Hippocampal formation (tissue), 2 donors: Measurements from ENCODE around the gene KSR2.

Source experiments
- DNase-seq, 2 donors: peaks; one replicate each; lab custom pipeline; 2025; lab: John Stamatoyannopoulos, UW

The KSR2 gene

GRCh38 chr12:117459229-117459628 lies 509.6 kb downstream of the KSR2 start:
- no peak for DNase-seq

GRCh38 chr12:117457189-117457588 lies 511.6 kb downstream of the KSR2 start:
- no peak for DNase-seq

GRCh38 chr12:117456076-117456475 lies 512.7 kb downstream of the KSR2 start:
- DNase-seq = no peak

- DNase-seq = no peak
These were observed 514.8 kb downstream of the KSR2 start for GRCh38 chr12:117453961-117454360.

- no peak for DNase-seq
These were observed 516.7 kb downstream of the KSR2 start for GRCh38 chr12:117452112-117452511.

- DNase-seq = no peak
These were observed 518.6 kb downstream of the KSR2 start for GRCh38 chr12:117450209-117450608.

GRCh38 chr12:117447665-117448366 lies 521.0 kb downstream of the KSR2 start:
- no peak for DNase-seq

- DNase-seq = no peak
These were observed 524.0 kb downstream of the KSR2 start for GRCh38 chr12:117444781-117445180.

GRCh38 chr12:117441751-117442150 lies 527.0 kb downstream of the KSR2 start:
- peak in 1 of 2 donors; percentile 23 for DNase-seq

GRCh38 chr12:117440384-117440783 lies 528.4 kb downstream of the KSR2 start:
- no peak for DNase-seq

GRCh38 chr12:117439531-117440001 lies 529.2 kb downstream of the KSR2 start:
- peak in 1 of 2 donors; percentile 12 for DNase-seq

GRCh38 chr12:117438809-117439208 lies 530.0 kb downstream of the KSR2 start:
- DNase-seq = no peak

- DNase-seq = peak; percentile 64 to 65
These were observed 531.1 kb downstream of the KSR2 start for GRCh38 chr12:117437516-117438255.

- DNase-seq = no peak
These were observed 534.9 kb downstream of the KSR2 start for GRCh38 chr12:117433878-117434277.

- no peak for DNase-seq
These were observed 538.5 kb downstream of the KSR2 start for GRCh38 chr12:117430246-117430645.

GRCh38 chr12:117427211-117427610 lies 541.6 kb downstream of the KSR2 start:
- DNase-seq = no peak

- DNase-seq = no peak
These were observed 546.8 kb downstream of the KSR2 start for GRCh38 chr12:117421987-117422386.

GRCh38 chr12:117421068-117421752 lies 547.6 kb downstream of the KSR2 start:
- DNase-seq = no peak

- no peak for DNase-seq
These were observed 551.8 kb downstream of the KSR2 start for GRCh38 chr12:117417004-117417403.

- DNase-seq = no peak
These were observed 556.2 kb downstream of the KSR2 start for GRCh38 chr12:117412465-117413188.

- no peak for DNase-seq
These were observed 559.5 kb downstream of the KSR2 start for GRCh38 chr12:117409286-117409685.
